T-helper 2 cell treated with Interferon-gamma antibody and Interleukin-4, amounts not matched to agents 5 μg/mL and 100 μg/mL, for 36 hours (primary cell): ENCODE results near the gene PUS3.

Experiments used
- DNase-seq: peaks from one replicate; pipeline ENCODE4 v3.0.0; 2021; ENCODE audit warnings: low spot score
- H3K27ac Mint-ChIP-seq: one replicate; pipeline ENCODE4 v1.8.0; 2021; ENCODE audit warnings: mild to moderate bottlenecking, mixed read lengths
- H3K27me3 Mint-ChIP-seq: one replicate; pipeline ENCODE4 v1.8.0; 2021; ENCODE audit warnings: low read depth, mixed read lengths
- H3K36me3 Mint-ChIP-seq: one replicate; pipeline ENCODE4 v1.8.0; 2021; ENCODE audit warnings: low read depth, mixed read lengths
- H3K4me1 Mint-ChIP-seq: one replicate; pipeline ENCODE4 v1.8.0; 2021; ENCODE audit warnings: low read depth, mixed read lengths
- H3K4me3 Mint-ChIP-seq: one replicate; pipeline ENCODE4 v1.8.0; 2022; ENCODE audit warnings: mild to moderate bottlenecking, moderate library complexity, mixed read lengths
- H3K9me3 Mint-ChIP-seq: one replicate; pipeline ENCODE4 v1.8.0; 2021; ENCODE audit warnings: mixed read lengths

PUS3 gene

GRCh38 chr11:125945011-125945796 lies 42.2 kb upstream of the PUS3 start:
- H3K27ac Mint-ChIP-seq, result no peak overlapping the region
- H3K27me3 Mint-ChIP-seq, result no peaks in the 10 kb centered on the region
- no peak overlapping the region for H3K4me3 Mint-ChIP-seq
- peaks cover 4% of the 10 kb centered on the region for H3K4me1 Mint-ChIP-seq
- H3K9me3 Mint-ChIP-seq, result no peaks in the 10 kb centered on the region
- DNase-seq, result no peak
- H3K36me3 Mint-ChIP-seq, result no peaks in the 10 kb centered on the region

- H3K4me1 Mint-ChIP-seq, result peaks cover 4% of the 10 kb centered on the region
- no peaks in the 10 kb centered on the region for H3K36me3 Mint-ChIP-seq
- no peak overlapping the region for H3K27ac Mint-ChIP-seq
- no peaks in the 10 kb centered on the region for H3K27me3 Mint-ChIP-seq
- no peak for DNase-seq
- no peaks in the 10 kb centered on the region for H3K9me3 Mint-ChIP-seq
- no peak overlapping the region for H3K4me3 Mint-ChIP-seq
Observed at GRCh38 chr11:125944350-125945010, 41.5 kb upstream of the PUS3 start.

- Mint-ChIP-seq H3K9me3 (no peaks in the 10 kb centered on the region), H3K27me3 (no peaks in the 10 kb centered on the region), H3K4me1 (peaks cover 4% of the 10 kb centered on the region), H3K36me3 (no peaks in the 10 kb centered on the region), H3K4me3 (no peak overlapping the region), H3K27ac (no peak overlapping the region)
- DNase-seq, result no peak
Observed at GRCh38 chr11:125943661-125944349, 40.8 kb upstream of the PUS3 start.

- DNase-seq, result no peak
- no peaks in the 10 kb centered on the region for H3K9me3 Mint-ChIP-seq
- H3K27me3 Mint-ChIP-seq, result no peaks in the 10 kb centered on the region
- H3K27ac Mint-ChIP-seq, result no peak overlapping the region
- H3K4me3 Mint-ChIP-seq, result no peak overlapping the region
- H3K36me3 Mint-ChIP-seq, result no peaks in the 10 kb centered on the region
- peaks cover 9% of the 10 kb centered on the region for H3K4me1 Mint-ChIP-seq
Observed at GRCh38 chr11:125942771-125943428, 39.9 kb upstream of the PUS3 start.

GRCh38 chr11:125941619-125942611 lies 38.9 kb upstream of the PUS3 start:
- Mint-ChIP-seq H3K4me1 (peaks cover 9% of the 10 kb centered on the region), H3K36me3 (no peaks in the 10 kb centered on the region), H3K27ac (no peak overlapping the region), H3K9me3 (no peaks in the 10 kb centered on the region), H3K27me3 (no peaks in the 10 kb centered on the region), H3K4me3 (no peak overlapping the region)
- peak; percentile 14 for DNase-seq

- DNase-seq, result no peak
- no peak overlapping the region for H3K4me3 Mint-ChIP-seq
- H3K27me3 Mint-ChIP-seq, result no peaks in the 10 kb centered on the region
Observed at GRCh38 chr11:125941267-125941618, 38.2 kb upstream of the PUS3 start.

GRCh38 chr11:125940145-125940544 lies 37.1 kb upstream of the PUS3 start:
- Mint-ChIP-seq H3K36me3 (no peaks in the 10 kb centered on the region), H3K27ac (no peak overlapping the region), H3K4me1 (peaks cover 9% of the 10 kb centered on the region), H3K4me3 (no peak overlapping the region), H3K27me3 (no peaks in the 10 kb centered on the region), H3K9me3 (no peaks in the 10 kb centered on the region)
- DNase-seq, result no peak

More at GRCh38 chr11:125941267-125941618, 38.2 kb upstream of the PUS3 start:
- no peaks in the 10 kb centered on the region for H3K9me3 Mint-ChIP-seq
- no peak overlapping the region for H3K27ac Mint-ChIP-seq
- H3K4me1 Mint-ChIP-seq, result peaks cover 9% of the 10 kb centered on the region
- no peaks in the 10 kb centered on the region for H3K36me3 Mint-ChIP-seq

GRCh38 chr11:125939081-125939521 lies 36.1 kb upstream of the PUS3 start:
- H3K4me1 Mint-ChIP-seq, result peaks cover 9% of the 10 kb centered on the region
- DNase-seq, result no peak
- no peaks in the 10 kb centered on the region for H3K9me3 Mint-ChIP-seq
- no peak overlapping the region for H3K4me3 Mint-ChIP-seq
- H3K36me3 Mint-ChIP-seq, result no peaks in the 10 kb centered on the region
- no peak overlapping the region for H3K27ac Mint-ChIP-seq
- no peaks in the 10 kb centered on the region for H3K27me3 Mint-ChIP-seq

- Mint-ChIP-seq H3K4me3 (no peak overlapping the region), H3K9me3 (no peaks in the 10 kb centered on the region), H3K27me3 (no peaks in the 10 kb centered on the region), H3K36me3 (no peaks in the 10 kb centered on the region), H3K27ac (no peak overlapping the region), H3K4me1 (peaks cover 9% of the 10 kb centered on the region)
- DNase-seq, result no peak
Observed at GRCh38 chr11:125938418-125938817, 35.4 kb upstream of the PUS3 start.

- H3K36me3 Mint-ChIP-seq, result no peaks in the 10 kb centered on the region
- H3K27me3 Mint-ChIP-seq, result no peaks in the 10 kb centered on the region
- no peak overlapping the region for H3K27ac Mint-ChIP-seq
- H3K4me1 Mint-ChIP-seq, result peaks cover 5% of the 10 kb centered on the region
- H3K4me3 Mint-ChIP-seq, result no peak overlapping the region
- no peak for DNase-seq
- H3K9me3 Mint-ChIP-seq, result no peaks in the 10 kb centered on the region
Observed at GRCh38 chr11:125935618-125936199, 32.7 kb upstream of the PUS3 start.

GRCh38 chr11:125935056-125935455 lies 32.0 kb upstream of the PUS3 start:
- Mint-ChIP-seq H3K4me1 (peaks cover 5% of the 10 kb centered on the region), H3K27me3 (peaks cover 2% of the 10 kb centered on the region), H3K4me3 (no peak overlapping the region), H3K36me3 (no peaks in the 10 kb centered on the region), H3K27ac (no peak overlapping the region), H3K9me3 (no peaks in the 10 kb centered on the region)
- DNase-seq, result no peak

GRCh38 chr11:125934473-125934872 lies 31.5 kb upstream of the PUS3 start:
- Mint-ChIP-seq H3K9me3 (no peaks in the 10 kb centered on the region), H3K27me3 (peaks cover 2% of the 10 kb centered on the region), H3K4me1 (peaks cover 5% of the 10 kb centered on the region), H3K27ac (no peak overlapping the region), H3K36me3 (no peaks in the 10 kb centered on the region), H3K4me3 (no peak overlapping the region)
- DNase-seq, result no peak
